ENCODE results near the gene LMBRD2. TPM values are rescaled to one million over a fixed set of nuclear protein-coding genes. Genes with fewer than 3 reads are reported as not detected.

Gene LMBRD2
- total and polyA plus RNA-seq, 9 of the 15 experiments (the other 6 are each of a cell fraction or from before 2014, with no cell fraction given), result 2.1 to 24.2 (median 10.6) TPM

DNA sequence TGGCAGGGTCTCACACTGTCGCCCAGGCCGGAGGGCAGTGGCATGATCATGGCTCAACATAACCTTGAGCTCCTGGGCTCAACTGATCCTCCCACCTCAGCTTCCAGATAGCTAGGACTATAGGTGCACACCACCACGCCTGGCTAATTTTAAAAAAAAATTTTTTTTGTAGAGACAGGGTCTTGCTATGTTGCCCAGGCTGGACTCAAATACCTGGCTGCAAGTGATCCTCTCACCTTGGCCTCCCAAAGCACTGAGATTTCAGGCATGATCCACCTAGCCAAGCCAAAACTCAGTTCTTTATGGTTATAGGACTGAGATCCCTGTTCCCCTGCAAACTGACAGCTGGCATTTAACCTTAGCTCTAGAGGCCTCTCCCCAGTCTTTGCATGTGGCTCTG lies 5.3 kb downstream of the LMBRD2 start:
- Histone ChIP-seq H3K9ac (ENCODE audit: insufficient read depth in 1 of 2, low read depth in 2 of 2, low read length in 2 of 2) (no peak overlapping the region), H4K20me1 (replicated peaks; ENCODE audit: control insufficient read depth, insufficient read depth, low read length) (no peaks in the 10 kb centered on the region), H3K4me3 (no peak overlapping the region), H3K9me3 (replicated peaks; ENCODE audit: control insufficient read depth, insufficient read depth, low read depth, low read length) (no peaks in the 10 kb centered on the region), H3K27ac (ENCODE audit: extremely low read depth, low read depth, low read length) (no peak overlapping the region), H3K79me2 (ENCODE audit: control insufficient read depth, insufficient read depth, low read length) (peaks cover 63% of the 10 kb centered on the region), H3K4me2 (ENCODE audit: insufficient read depth, low read length) (no peak overlapping the region), H3K36me3 (ENCODE audit: control insufficient read depth, insufficient read depth, low read length) (peaks cover 18% of the 10 kb centered on the region; the same call in 2 of the 3 replicates), H3K27me3 (ENCODE audit: control insufficient read depth in 2 of 2, insufficient read depth in 2 of 2, low read length in 2 of 2) (no peaks in the 10 kb centered on the region), H3K4me1 (replicated peaks in 1 of 2; ENCODE audit: control insufficient read depth in 2 of 2, insufficient read depth in 2 of 2, low read length in 2 of 2) (peaks cover 0 to 5% of the 10 kb centered on the region in 2 experiments; a peak in 2 of 5 replicates), H2AFZ (ENCODE audit: low read depth, low read length) (no peak overlapping the region), H3K9me1 (ENCODE audit: control insufficient read depth, insufficient read depth, low read length) (no peaks in the 10 kb centered on the region)
- ATAC-seq, result no peak
- intact Hi-C loops (cut with micrococcal nuclease), result no loop called here
- no peak for DNase-seq (ENCODE audit: extremely low read depth in 1 of 4, low spot score in 3 of 4)
- WGBS (ENCODE audit: insufficient coverage, low coverage, missing lambda C conversion rate), result 50% methylated on average over 3 of the region's 3 CpGs
- peak; percentile 90 for TF ChIP-seq ZNF121 (CRISPR knock-in tag; conservative IDR thresholded peaks at IDR 0.05)
- no peak for TF ChIP-seq KDM5B (IDR thresholded peaks at IDR 0.05; ENCODE audit: insufficient replicate concordance, low read depth, low read length)
- ChIA-PET CTCF (ENCODE audit: low intra/inter-chr PET ratio) (no interaction called here), POLR2A (interaction anchor here (0.7 kb wide), 1 partner anchor 58 kb away, joined by 3 read pairs; no protein-coding TSS in a partner anchor)
- no TSS peak for BruUV-seq (replicated peaks)
- FAIRE-seq, result no peak
- in situ Hi-C loops (cut with MboI), result no loop called here

GRCh38 chr5:36145311-36145710 lies 6.4 kb downstream of the LMBRD2 start:
- ChIA-PET POLR2A (interaction anchor here (1.0 kb wide), 1 partner anchor 55 kb away, joined by 3 read pairs; no protein-coding TSS in a partner anchor), CTCF (ENCODE audit: low intra/inter-chr PET ratio) (no interaction called here)
- BruUV-seq (replicated peaks), result no TSS peak
- peaks cover 0 to 5% of the 10 kb centered on the region in 2 experiments; a peak in 1 of 5 replicates for H3K4me1 ChIP-seq (replicated peaks in 1 of 2; ENCODE audit: control insufficient read depth in 2 of 2, insufficient read depth in 2 of 2, low read length in 2 of 2)
- no peak for TF ChIP-seq MCM3 (IDR thresholded peaks at IDR 0.05)
- TF ChIP-seq, protein P1, sequence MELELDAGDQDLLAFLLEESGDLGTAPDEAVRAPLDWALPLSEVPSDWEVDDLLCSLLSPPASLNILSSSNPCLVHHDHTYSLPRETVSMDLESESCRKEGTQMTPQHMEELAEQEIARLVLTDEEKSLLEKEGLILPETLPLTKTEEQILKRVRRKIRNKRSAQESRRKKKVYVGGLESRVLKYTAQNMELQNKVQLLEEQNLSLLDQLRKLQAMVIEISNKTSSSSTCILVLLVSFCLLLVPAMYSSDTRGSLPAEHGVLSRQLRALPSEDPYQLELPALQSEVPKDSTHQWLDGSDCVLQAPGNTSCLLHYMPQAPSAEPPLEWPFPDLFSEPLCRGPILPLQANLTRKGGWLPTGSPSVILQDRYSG (tag; conservative IDR thresholded peaks at IDR 0.05; ENCODE audit: low read depth), result no peak
- 0 out of 2 replicates have a peak, but pooled peaks have one; percentile 10 for TF ChIP-seq ADNP (tag; IDR thresholded peaks at IDR 0.05)
- no peak for TF ChIP-seq HOXB6 (CRISPR knock-in tag; IDR thresholded peaks at IDR 0.05; ENCODE audit: borderline replicate concordance)
- TF ChIP-seq ZBTB33 (CRISPR knock-in tag; IDR thresholded peaks at IDR 0.05), result peak; percentile 80; the same call in 1 of the 2 replicates
- 0 out of 3 replicates have a peak, but pooled peaks have one; percentile 24 for ATAC-seq
- no peak overlapping the region for H2AFZ ChIP-seq (ENCODE audit: low read depth, low read length)
- H3K9me3 ChIP-seq (replicated peaks; ENCODE audit: control insufficient read depth, insufficient read depth, low read depth, low read length), result no peaks in the 10 kb centered on the region; the same call in 1 of the 2 replicates
- no peak for DNase-seq (ENCODE audit: extremely low read depth in 1 of 4, low spot score in 3 of 4)
- H3K4me3 ChIP-seq, result no peak overlapping the region
- H3K9ac ChIP-seq (ENCODE audit: insufficient read depth in 1 of 2, low read depth in 2 of 2, low read length in 2 of 2), result no peak overlapping the region
- WGBS (ENCODE audit: insufficient coverage, low coverage, missing lambda C conversion rate), result 69% methylated on average over 4 of the region's 4 CpGs
- in situ Hi-C loops (cut with MboI), result no loop called here
- H3K79me2 ChIP-seq (ENCODE audit: control insufficient read depth, insufficient read depth, low read length), result peaks cover 52% of the 10 kb centered on the region
- no peak overlapping the region for H3K4me2 ChIP-seq (ENCODE audit: insufficient read depth, low read length)
- no peaks in the 10 kb centered on the region for H4K20me1 ChIP-seq (replicated peaks; ENCODE audit: control insufficient read depth, insufficient read depth, low read length)
- no peaks in the 10 kb centered on the region for H3K9me1 ChIP-seq (ENCODE audit: control insufficient read depth, insufficient read depth, low read length)
- no peak overlapping the region for H3K27ac ChIP-seq (ENCODE audit: extremely low read depth, low read depth, low read length)
- no peaks in the 10 kb centered on the region for H3K27me3 ChIP-seq (ENCODE audit: control insufficient read depth in 2 of 2, insufficient read depth in 2 of 2, low read length in 2 of 2)
- FAIRE-seq, result peak; percentile 64
- peaks cover 28% of the 10 kb centered on the region; the same call in 2 of the 3 replicates for H3K36me3 ChIP-seq (ENCODE audit: control insufficient read depth, insufficient read depth, low read length)
- intact Hi-C loops (cut with micrococcal nuclease), result no loop called here
